Measurements from ENCODE around the gene ZBTB17.
"Not testable (repeated sequence)": the region's sequence is repeated elsewhere in the genome, so short reads cannot be mapped to it uniquely, and the experiment has no call there.

ZBTB17 gene

DNA sequence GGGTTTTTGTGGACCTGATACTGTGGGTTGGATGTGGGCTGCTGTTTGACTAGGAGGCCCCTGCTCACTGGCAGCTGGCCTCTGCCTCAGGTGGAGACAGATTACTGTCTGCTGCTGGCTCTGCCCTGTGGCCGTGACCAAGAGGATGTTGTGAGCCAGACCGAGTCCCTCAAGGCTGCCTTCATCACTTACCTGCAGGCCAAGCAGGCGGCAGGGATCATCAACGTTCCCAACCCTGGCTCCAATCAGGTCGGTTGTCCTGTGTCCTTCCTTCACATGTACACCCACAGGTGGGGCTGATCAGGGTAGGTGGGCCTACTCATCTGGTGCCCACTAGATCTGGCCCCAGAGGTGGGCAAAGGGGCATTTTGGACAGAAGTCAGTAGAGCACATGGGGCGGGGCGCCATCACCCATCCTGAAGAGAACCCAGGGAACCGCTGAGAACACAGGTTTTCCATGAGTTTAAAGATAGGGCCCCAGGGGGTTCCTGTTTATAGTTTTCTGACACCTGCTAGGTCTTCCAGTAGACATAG, 37.2 kb downstream of the ZBTB17 start:
- DNase-seq (ENCODE audit: extremely low read depth in 1 of 2, low read depth in 1 of 2): no peak

DNA sequence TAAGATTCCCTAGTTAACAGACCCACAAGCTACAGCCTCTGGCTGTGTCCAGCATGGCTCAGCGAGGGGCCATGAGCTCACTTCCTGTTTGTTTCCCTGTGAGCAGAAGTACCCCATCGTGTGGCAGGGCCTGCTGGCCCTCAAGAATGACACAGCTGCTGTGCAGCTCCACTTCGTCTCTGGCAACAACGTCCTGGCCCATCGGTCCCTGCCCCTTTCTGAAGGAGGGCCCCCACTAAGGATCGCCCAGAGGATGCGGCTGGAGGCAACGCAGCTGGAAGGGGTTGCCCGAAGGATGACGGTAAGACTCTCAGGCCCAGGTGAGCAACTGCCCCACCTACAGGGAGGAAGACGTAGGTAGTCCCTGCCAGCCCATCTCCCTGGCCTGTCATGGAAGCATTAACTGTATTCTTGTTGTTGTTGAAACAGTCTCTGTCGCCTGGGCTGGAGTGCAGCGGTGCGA, 38.2 kb downstream of the ZBTB17 start:
- DNase-seq (ENCODE audit: extremely low read depth in 1 of 2, low read depth in 1 of 2): no peak

DNA sequence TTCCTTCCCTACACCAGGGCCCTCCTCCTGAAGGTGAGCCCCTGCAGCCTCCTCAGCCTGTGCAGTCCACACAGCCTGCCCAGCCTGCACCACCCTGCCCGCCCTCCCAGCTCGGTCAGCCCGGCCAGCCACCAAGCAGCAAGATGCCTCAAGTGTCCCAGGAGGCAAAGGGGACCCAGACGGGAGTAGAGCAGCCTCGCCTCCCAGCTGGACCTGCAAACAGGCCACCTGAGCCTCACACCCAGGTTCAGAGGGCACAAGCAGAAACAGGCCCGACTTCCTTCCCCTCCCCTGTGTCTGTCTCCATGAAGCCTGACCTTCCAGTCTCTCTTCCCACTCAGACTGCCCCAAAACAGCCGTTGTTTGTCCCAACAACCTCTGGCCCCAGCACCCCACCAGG, 38.8 kb downstream of the ZBTB17 start:
- no peak for DNase-seq (ENCODE audit: extremely low read depth in 1 of 2, low read depth in 1 of 2)

- no peak for DNase-seq (ENCODE audit: extremely low read depth in 1 of 2, low read depth in 1 of 2)
Measured at GRCh38 chr1:15936025-15936424, 39.9 kb downstream of the ZBTB17 start.

- no peak for DNase-seq (ENCODE audit: extremely low read depth in 1 of 2, low read depth in 1 of 2)
Measured at GRCh38 chr1:15935056-15935950, 40.6 kb downstream of the ZBTB17 start.

- no peak for DNase-seq (ENCODE audit: extremely low read depth in 1 of 2, low read depth in 1 of 2)
Measured at GRCh38 chr1:15934211-15935055, 41.5 kb downstream of the ZBTB17 start.

GRCh38 chr1:15933684-15934083, 42.2 kb downstream of the ZBTB17 start:
- no peak for DNase-seq (ENCODE audit: extremely low read depth in 1 of 2, low read depth in 1 of 2)

- no peak for DNase-seq (ENCODE audit: extremely low read depth in 1 of 2, low read depth in 1 of 2)
Measured at GRCh38 chr1:15932612-15933011, 43.3 kb downstream of the ZBTB17 start.

GRCh38 chr1:15931884-15932283, 44.0 kb downstream of the ZBTB17 start:
- DNase-seq (ENCODE audit: extremely low read depth in 1 of 2, low read depth in 1 of 2): no peak

GRCh38 chr1:15931401-15931800, 44.5 kb downstream of the ZBTB17 start:
- no peak for DNase-seq (ENCODE audit: extremely low read depth in 1 of 2, low read depth in 1 of 2)

DNA sequence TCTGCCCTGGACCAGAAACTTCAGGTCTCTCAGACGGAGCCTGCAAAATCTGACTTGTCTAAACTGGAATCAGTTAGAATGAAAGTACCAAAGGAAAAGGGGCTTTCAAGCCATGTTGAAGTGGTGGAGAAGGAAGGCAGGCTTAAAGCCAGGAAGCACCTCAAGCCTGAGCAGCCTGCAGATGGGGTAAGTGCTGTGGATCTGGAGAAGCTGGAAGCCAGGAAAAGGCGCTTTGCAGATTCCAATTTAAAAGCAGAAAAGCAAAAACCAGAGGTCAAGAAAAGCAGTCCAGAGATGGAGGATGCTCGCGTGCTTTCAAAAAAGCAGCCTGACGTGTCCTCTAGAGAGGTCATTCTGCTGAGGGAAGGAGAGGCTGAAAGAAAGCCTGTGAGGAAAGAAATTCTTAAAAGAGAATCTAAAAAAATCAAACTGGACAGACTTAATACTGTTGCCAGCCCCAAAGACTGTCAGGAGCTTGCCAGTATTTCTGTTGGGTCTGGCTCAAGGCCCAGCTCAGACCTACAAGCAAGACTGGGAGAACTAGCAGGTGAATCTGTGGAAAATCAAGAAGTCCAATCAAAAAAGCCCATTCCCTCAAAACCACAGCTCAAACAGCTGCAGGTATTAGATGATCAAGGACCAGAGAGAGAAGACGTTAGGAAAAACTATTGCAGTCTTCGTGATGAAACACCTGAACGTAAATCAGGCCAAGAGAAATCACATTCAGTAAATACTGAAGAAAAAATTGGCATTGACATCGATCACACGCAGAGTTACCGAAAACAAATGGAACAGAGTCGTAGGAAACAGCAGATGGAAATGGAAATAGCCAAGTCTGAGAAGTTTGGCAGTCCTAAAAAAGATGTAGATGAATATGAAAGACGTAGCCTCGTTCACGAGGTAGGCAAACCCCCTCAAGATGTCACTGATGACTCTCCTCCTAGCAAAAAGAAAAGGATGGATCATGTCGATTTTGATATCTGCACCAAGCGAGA, 46.6 kb downstream of the ZBTB17 start:
- no peak for DNase-seq (ENCODE audit: extremely low read depth in 1 of 2, low read depth in 1 of 2)

GRCh38 chr1:15926448-15926847, 49.5 kb downstream of the ZBTB17 start:
- DNase-seq (ENCODE audit: extremely low read depth in 1 of 2, low read depth in 1 of 2): not testable (repeated sequence)

DNA sequence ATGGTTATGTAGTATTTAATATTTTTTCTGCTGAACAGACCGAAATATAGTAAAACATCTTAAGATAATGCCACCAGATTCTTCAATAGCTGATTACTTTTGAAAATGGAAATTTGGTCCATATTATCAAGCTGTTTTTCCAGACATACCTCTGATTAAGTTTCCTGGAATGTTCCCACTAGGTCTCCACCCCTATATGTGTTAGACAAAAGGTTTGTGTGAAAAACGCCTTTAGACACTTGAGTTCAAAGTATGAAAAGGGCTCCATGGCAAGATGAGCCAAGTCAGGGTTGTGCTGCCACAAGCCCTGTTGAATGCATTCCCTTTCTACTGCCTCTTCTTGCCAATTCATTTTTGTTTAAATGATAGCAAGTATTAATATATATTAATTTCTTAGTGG, 52.7 kb downstream of the ZBTB17 start:
- DNase-seq (ENCODE audit: extremely low read depth in 1 of 2, low read depth in 1 of 2): no peak

DNA sequence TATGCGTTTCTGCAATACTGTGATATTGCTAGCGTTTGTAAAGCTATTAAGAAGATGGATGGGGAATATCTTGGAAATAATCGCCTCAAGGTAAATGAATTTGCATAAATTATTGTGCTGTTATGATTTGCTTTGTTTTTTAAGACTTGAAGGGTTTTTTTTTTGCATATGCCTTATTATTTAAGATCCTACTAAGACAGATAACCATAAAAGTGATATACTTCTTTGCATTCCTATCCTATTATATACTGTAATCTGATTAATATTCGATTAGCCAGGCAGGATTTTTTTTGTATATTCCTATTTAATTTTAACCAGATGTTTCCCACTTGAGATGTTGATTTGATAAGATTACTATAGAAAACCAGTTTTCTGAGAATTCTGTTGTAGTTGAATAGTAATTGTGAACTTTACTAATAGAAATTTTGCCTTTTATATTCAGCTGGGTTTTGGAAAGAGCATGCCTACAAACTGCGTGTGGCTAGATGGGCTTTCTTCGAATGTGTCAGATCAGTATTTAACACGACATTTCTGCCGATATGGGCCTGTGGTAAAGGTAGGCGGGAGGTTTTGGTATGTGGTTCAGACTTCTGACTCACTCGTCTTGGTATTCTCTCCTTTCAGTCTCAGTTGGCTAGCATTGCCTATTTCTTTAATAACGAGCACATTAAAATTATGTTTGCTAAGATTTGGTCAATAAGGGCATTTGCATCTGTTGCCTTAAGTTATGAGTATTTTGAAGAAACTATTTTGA, 56.8 kb downstream of the ZBTB17 start:
- peak; percentile 40 to 79 for DNase-seq (ENCODE audit: extremely low read depth in 1 of 2, low read depth in 1 of 2)

GRCh38 chr1:15916916-15917315, 59.0 kb downstream of the ZBTB17 start:
- no peak for DNase-seq (ENCODE audit: extremely low read depth in 1 of 2, low read depth in 1 of 2)

DNA sequence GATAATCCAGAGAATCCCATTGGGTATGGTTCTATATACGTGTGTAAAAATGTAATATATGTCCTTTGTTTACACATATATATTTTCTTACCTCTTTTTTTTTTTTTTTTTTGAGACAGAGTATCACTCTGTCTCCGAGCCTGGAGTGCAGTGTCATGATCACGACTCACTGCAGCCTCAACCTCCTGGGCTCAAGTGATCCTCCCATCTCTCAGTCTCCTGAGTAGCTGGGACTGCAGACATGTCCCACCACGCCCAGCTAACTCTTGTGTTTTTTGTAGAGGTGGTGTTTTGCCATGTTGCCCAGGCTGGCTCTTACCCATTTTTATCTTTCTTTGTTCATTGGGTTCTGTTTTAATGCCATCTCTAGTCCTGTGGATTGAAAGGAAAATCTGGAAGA, 59.5 kb downstream of the ZBTB17 start:
- DNase-seq (ENCODE audit: extremely low read depth in 1 of 2, low read depth in 1 of 2): no peak

- DNase-seq (ENCODE audit: extremely low read depth in 1 of 2, low read depth in 1 of 2): no peak
Measured at GRCh38 chr1:15915991-15916390, 59.9 kb downstream of the ZBTB17 start.

GRCh38 chr1:15913607-15914006, 62.3 kb downstream of the ZBTB17 start:
- DNase-seq (ENCODE audit: extremely low read depth in 1 of 2, low read depth in 1 of 2): not testable (repeated sequence)

GRCh38 chr1:15911927-15912326, 64.0 kb downstream of the ZBTB17 start:
- no peak for DNase-seq (ENCODE audit: extremely low read depth in 1 of 2, low read depth in 1 of 2)

DNA sequence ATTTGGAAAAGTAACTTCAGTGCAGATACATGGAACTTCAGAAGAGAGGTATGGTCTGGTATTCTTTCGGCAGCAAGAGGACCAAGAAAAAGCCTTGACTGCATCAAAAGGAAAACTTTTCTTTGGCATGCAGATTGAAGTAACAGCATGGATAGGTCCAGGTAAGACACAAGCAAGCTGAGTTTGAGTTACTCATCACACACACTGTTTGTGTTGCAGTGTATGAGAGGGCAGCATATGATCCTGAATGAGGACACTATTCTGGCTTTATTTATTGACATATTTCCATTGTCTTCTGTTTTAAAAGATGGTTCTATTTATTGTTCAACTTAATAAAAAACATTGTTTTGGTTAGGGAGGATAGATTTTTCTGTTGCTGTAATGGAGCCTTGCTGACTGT, 64.8 kb downstream of the ZBTB17 start:
- no peak for DNase-seq (ENCODE audit: extremely low read depth in 1 of 2, low read depth in 1 of 2)
